Hepatocyte (in vitro differentiated cells): ENCODE results near the gene PNMA3. TPM values are rescaled to one million over a fixed set of nuclear protein-coding genes. Genes with fewer than 3 reads are reported as not detected.
"Not testable (repeated sequence)": the region's sequence is repeated elsewhere in the genome, so short reads cannot be mapped to it uniquely, and the experiment has no call there.

Experiments
- DNase-seq: peaks from one replicate; pipeline ENCODE4 v3.0.0-alpha.2; 2016; ENCODE audit warnings: low spot score
- H2AFZ ChIP-seq: fragments of 200-600 bp; sonication (generic); 2 replicates; pipeline ENCODE4 v1.6.0; 2016; ENCODE audit warnings: antibody characterized with exemption, mild to moderate bottlenecking
- H3K27ac ChIP-seq: fragments of 200-600 bp; sonication (generic); 2 replicates; pipeline ENCODE4 v1.5.1; 2016; ENCODE audit warnings: mild to moderate bottlenecking
- H3K27me3 ChIP-seq: fragments of 200-600 bp; sonication (generic); 2 replicates; pipeline ENCODE4 v1.6.1; 2016
- H3K36me3 ChIP-seq: fragments of 200-600 bp; sonication (generic); replicated peaks from 2 replicates; pipeline ENCODE4 v1.5.1; 2016; ENCODE audit warnings: low read depth; ENCODE audit not compliant: insufficient read depth
- H3K4me1 ChIP-seq: fragments of 200-600 bp; sonication (generic); 2 replicates; pipeline ENCODE4 v1.5.1; 2016; ENCODE audit warnings: mild to moderate bottlenecking, moderate library complexity; ENCODE audit not compliant: insufficient read depth
- H3K4me2 ChIP-seq: fragments of 200-600 bp; sonication (generic); 2 replicates; pipeline ENCODE4 v1.6.0; 2016
- H3K4me3 ChIP-seq: fragments of 200-600 bp; sonication (generic); 2 replicates; pipeline ENCODE4 v1.5.1; 2016; ENCODE audit warnings: mild to moderate bottlenecking
- H3K79me2 ChIP-seq: fragments of 200-600 bp; sonication (generic); 2 replicates; pipeline ENCODE4 v1.6.0; 2017; ENCODE audit warnings: mild to moderate bottlenecking
- H3K9me2 ChIP-seq: fragments of 200-600 bp; sonication (generic); replicated peaks from 2 replicates; pipeline ENCODE4 v1.6.0; 2017; ENCODE audit warnings: mild to moderate bottlenecking; ENCODE audit not compliant: insufficient read depth
- H3K9me3 ChIP-seq: fragments of 200-600 bp; sonication (generic); 2 replicates; pipeline ENCODE4 v1.5.1; 2016; ENCODE audit warnings: low read depth, mild to moderate bottlenecking
- H4K20me1 ChIP-seq: fragments of 200-600 bp; sonication (generic); 2 replicates; pipeline ENCODE4 v1.6.0; 2016; ENCODE audit warnings: mild to moderate bottlenecking; ENCODE audit not compliant: insufficient read depth, poor library complexity, severe bottlenecking
- EZH2 ChIP-seq: fragments of 200-600 bp; sonication (generic); IDR thresholded peaks from 2 replicates; pipeline ENCODE4 v1.6.1; 2016; ENCODE audit warnings: antibody characterized with exemption, mild to moderate bottlenecking, borderline replicate concordance
- EZH2phosphoT487 ChIP-seq: fragments of 200-600 bp; sonication (generic); IDR thresholded peaks from one replicate; pipeline ENCODE4 v1.6.1; 2018; ENCODE audit warnings: antibody characterized with exemption, mild to moderate bottlenecking, low read depth, moderate library complexity; ENCODE audit not compliant: unreplicated experiment, severe bottlenecking
- WGBS: methylation state at CpG from one replicate; pipeline ENCODE4 v1.1.6; 2016; ENCODE audit warnings: low lambda C conversion rate; ENCODE audit errors: missing lambda C conversion rate; 5-methylcytosine and 5-hydroxymethylcytosine counted together
- polyA plus RNA-seq: library from polyadenylated mRNA; unstranded; fragments of >200 nt; fragmentation: Nextera tagmentation; extraction: Ambion mirVana; gene quantifications from 2 replicates; pipeline ENCODE4 v1.2.1, GENCODE V29; 2016
- total RNA-seq: library from RNA; depleted of rRNA; stranded (reverse); fragments of >200 nt; gene quantifications from 2 replicates; pipeline ENCODE4 v1.2.3, GENCODE V29; 2014
- TF ChIP-seq, protein P1 (sequence below): fragments of 200-600 bp; sonication (generic); IDR thresholded peaks from 2 replicates; pipeline ENCODE4 v1.5.1; 2016; ENCODE audit warnings: antibody characterized with exemption, mild to moderate bottlenecking; ENCODE audit not compliant: poor library complexity

Gene PNMA3
- total and polyA plus RNA-seq, 2 experiments from 2014 or later, result 19.1 to 20.0 TPM

- DNase-seq, H3K36me3 ChIP-seq, H3K9me2 ChIP-seq, H3K27me3 ChIP-seq, H3K79me2 ChIP-seq, H2AFZ ChIP-seq, H3K27ac ChIP-seq, H3K4me1 ChIP-seq, H3K9me3 ChIP-seq, H3K4me2 ChIP-seq, H3K4me3 ChIP-seq, H4K20me1 ChIP-seq: not testable (repeated sequence)
- no CpG with 5 or more reads among the region's 76 CpGs for WGBS
Measured at GRCh38 chrX:153071909-153072583, 15.8 kb downstream of the PNMA3 start, which contains the start of gene PNMA6A. Gene PNMA6A, plus strand, starts transcription at chrX:153072454. Its CDS starts 609 bp downstream, at chrX:153073063.

DNA sequence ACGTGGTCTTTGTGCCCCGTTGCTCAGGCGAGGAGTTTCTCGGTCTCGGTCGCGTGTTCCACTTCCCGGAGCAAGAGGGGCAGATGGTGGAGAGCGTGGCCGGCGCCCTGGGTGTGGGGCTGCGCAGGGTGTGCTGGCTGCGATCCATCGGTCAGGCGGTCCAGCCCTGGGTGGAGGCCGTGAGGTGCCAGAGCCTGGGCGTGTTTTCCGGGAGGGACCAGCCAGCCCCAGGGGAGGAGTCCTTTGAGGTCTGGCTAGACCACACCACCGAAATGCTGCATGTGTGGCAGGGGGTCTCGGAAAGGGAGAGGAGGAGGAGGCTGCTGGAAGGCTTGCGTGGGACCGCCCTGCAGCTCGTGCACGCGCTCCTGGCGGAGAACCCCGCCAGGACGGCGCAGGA lies 17.1 kb downstream of the PNMA3 start:
- not testable (repeated sequence) for H3K4me3 ChIP-seq, H3K79me2 ChIP-seq, H4K20me1 ChIP-seq, H3K9me3 ChIP-seq, H3K4me1 ChIP-seq, H3K27ac ChIP-seq, DNase-seq, H3K27me3 ChIP-seq, H3K9me2 ChIP-seq, H3K4me2 ChIP-seq, H3K36me3 ChIP-seq, H2AFZ ChIP-seq
- WGBS, result 100% methylated on average over 1 of the region's 29 CpGs

- Histone ChIP-seq H3K9me3 (no peaks in the 10 kb centered on the region), H4K20me1 (no peaks in the 10 kb centered on the region), H3K4me3 (no peak overlapping the region), H3K27me3 (no peaks in the 10 kb centered on the region), H3K27ac (no peak overlapping the region), H3K36me3 (no peaks in the 10 kb centered on the region), H2AFZ (no peak overlapping the region), H3K9me2 (no peaks in the 10 kb centered on the region), H3K79me2 (no peaks in the 10 kb centered on the region), H3K4me1 (no peaks in the 10 kb centered on the region), H3K4me2 (no peak overlapping the region)
- no peak for TF ChIP-seq EZH2phosphoT487
- TF ChIP-seq EZH2, result no peak
- TF ChIP-seq, protein P1, sequence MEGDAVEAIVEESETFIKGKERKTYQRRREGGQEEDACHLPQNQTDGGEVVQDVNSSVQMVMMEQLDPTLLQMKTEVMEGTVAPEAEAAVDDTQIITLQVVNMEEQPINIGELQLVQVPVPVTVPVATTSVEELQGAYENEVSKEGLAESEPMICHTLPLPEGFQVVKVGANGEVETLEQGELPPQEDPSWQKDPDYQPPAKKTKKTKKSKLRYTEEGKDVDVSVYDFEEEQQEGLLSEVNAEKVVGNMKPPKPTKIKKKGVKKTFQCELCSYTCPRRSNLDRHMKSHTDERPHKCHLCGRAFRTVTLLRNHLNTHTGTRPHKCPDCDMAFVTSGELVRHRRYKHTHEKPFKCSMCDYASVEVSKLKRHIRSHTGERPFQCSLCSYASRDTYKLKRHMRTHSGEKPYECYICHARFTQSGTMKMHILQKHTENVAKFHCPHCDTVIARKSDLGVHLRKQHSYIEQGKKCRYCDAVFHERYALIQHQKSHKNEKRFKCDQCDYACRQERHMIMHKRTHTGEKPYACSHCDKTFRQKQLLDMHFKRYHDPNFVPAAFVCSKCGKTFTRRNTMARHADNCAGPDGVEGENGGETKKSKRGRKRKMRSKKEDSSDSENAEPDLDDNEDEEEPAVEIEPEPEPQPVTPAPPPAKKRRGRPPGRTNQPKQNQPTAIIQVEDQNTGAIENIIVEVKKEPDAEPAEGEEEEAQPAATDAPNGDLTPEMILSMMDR, result no peak
- 89% methylated on average over 14 of the region's 24 CpGs for WGBS
- no peak for DNase-seq
Measured at GRCh38 chrX:153074262-153074899, 18.1 kb downstream of the PNMA3 start.

- WGBS, result 94% methylated on average over 9 of the region's 11 CpGs
- Histone ChIP-seq H3K9me3 (no peaks in the 10 kb centered on the region), H3K36me3 (no peaks in the 10 kb centered on the region), H4K20me1 (no peaks in the 10 kb centered on the region), H3K27me3 (no peaks in the 10 kb centered on the region), H3K4me3 (no peak overlapping the region), H3K4me2 (no peak overlapping the region), H3K79me2 (no peaks in the 10 kb centered on the region), H3K27ac (no peak overlapping the region), H3K4me1 (no peaks in the 10 kb centered on the region), H3K9me2 (no peaks in the 10 kb centered on the region), H2AFZ (no peak overlapping the region)
- DNase-seq, result no peak
- TF ChIP-seq EZH2, result no peak
- TF ChIP-seq, protein P1, result no peak
Measured at GRCh38 chrX:153074935-153075334, 18.7 kb downstream of the PNMA3 start.
